Endothelial cell of umbilical vein (primary cell): ENCODE measurements around the gene LSM14A. TPM values are rescaled to one million over a fixed set of nuclear protein-coding genes. Genes with fewer than 3 reads are reported as not detected.

Experiments
- BruUV-seq: library from RNA; stranded (reverse); fragments of 400-500 nt; replicated peaks from 2 replicates; lab custom pipeline; 2021; lab: Mats Ljungman, UMichigan
- CTCF ChIA-PET: fragments of 300-600, 350-600 bp; sonication (Branson Sonifier 250); formaldehyde crosslinking; loops from one replicate; lab custom pipeline; 2021; ENCODE audit warnings: antibody characterized with exemption, inconsistent platforms; lab: Charles Lee
- POLR2A ChIA-PET: fragments of 300-600, 350-600 bp; sonication (Branson Sonifier 250); formaldehyde crosslinking; loops from one replicate; lab custom pipeline; 2021; ENCODE audit warnings: antibody characterized with exemption, inconsistent platforms; lab: Charles Lee
- DNase-seq: peaks from one replicate; pipeline ENCODE4 v3.0.0-alpha.2; 2011; ENCODE audit warnings: low read depth, low spot score
- FAIRE-seq: peaks from 2 replicates; lab custom pipeline; 2011; peaks lifted over from hg19 to GRCh38; lab: Jason Lieb, UNC
- H2AFZ ChIP-seq: 2 replicates; pipeline ENCODE4 v1.6.0; 2012; ENCODE audit warnings: low read depth, low read length, control low read depth, inconsistent platforms
- H3K27ac ChIP-seq: 2 replicates; pipeline ENCODE4 v1.5.1; 2011; ENCODE audit warnings: low read depth, mild to moderate bottlenecking, control low read depth, low read length, moderate library complexity; ENCODE audit not compliant: insufficient read depth
- H3K27me3 ChIP-seq, 2 experiments: 2 replicates each; pipeline versions ENCODE4 v1.6.0 to v1.6.1; 2011; ENCODE audit warnings: low read length in 2 of 2, mixed read lengths in 1 of 2; ENCODE audit not compliant: control insufficient read depth in 2 of 2, insufficient read depth in 2 of 2
- H3K36me3 ChIP-seq, 2 experiments: 2 replicates in 1 of 2; 3 replicates in 1 of 2; pipeline ENCODE4 v1.5.1; 2011; ENCODE audit warnings: low read length in 2 of 2, mild to moderate bottlenecking in 1 of 2, moderate library complexity in 1 of 2; ENCODE audit not compliant: control insufficient read depth in 2 of 2, insufficient read depth in 2 of 2; ENCODE audit errors: extremely low read depth in 1 of 2
- H3K4me1 ChIP-seq: 3 replicates; pipeline ENCODE4 v1.5.1; 2011; ENCODE audit warnings: mild to moderate bottlenecking, low read length; ENCODE audit not compliant: control insufficient read depth, insufficient read depth; ENCODE audit errors: extremely low read depth
- H3K4me2 ChIP-seq: 2 replicates; pipeline ENCODE4 v1.6.1; 2011; ENCODE audit warnings: low read length, control low read depth, mixed read lengths; ENCODE audit not compliant: insufficient read depth
- H3K4me3 ChIP-seq, 3 experiments: fragments of 200-600 bp in 1 of 3; sonication (generic), shearing (Covaris generic) in 1 of 3; replicated peaks in 1 of 3; 2 replicates each; pipeline ENCODE4 v1.5.1; 2011 to 2016; ENCODE audit warnings: control low read depth in 3 of 3, low read length in 3 of 3, mild to moderate bottlenecking in 2 of 3, inconsistent platforms in 1 of 3, low read depth in 1 of 3, moderate library complexity in 1 of 3; ENCODE audit not compliant: insufficient read depth in 1 of 3
- H3K79me2 ChIP-seq: 2 replicates; pipeline ENCODE4 v1.6.0; 2012; ENCODE audit warnings: low read length, inconsistent platforms; ENCODE audit not compliant: control insufficient read depth, insufficient read depth
- H3K9ac ChIP-seq: replicated peaks from 2 replicates; pipeline ENCODE3; 2011; ENCODE audit warnings: low read length, control low read depth; ENCODE audit not compliant: insufficient read depth; ENCODE audit errors: extremely low read depth
- H3K9me1 ChIP-seq: replicated peaks from 3 replicates; pipeline ENCODE4 v1.6.0; 2011; ENCODE audit warnings: mild to moderate bottlenecking, low read length; ENCODE audit not compliant: control insufficient read depth, insufficient read depth; ENCODE audit errors: extremely low read depth
- H3K9me3 ChIP-seq: replicated peaks from 2 replicates; pipeline ENCODE4 v1.5.1; 2012; ENCODE audit warnings: low read length, inconsistent platforms; ENCODE audit not compliant: control insufficient read depth, insufficient read depth
- H4K20me1 ChIP-seq: replicated peaks from 2 replicates; pipeline ENCODE3; 2011; ENCODE audit warnings: mild to moderate bottlenecking, low read length; ENCODE audit not compliant: control insufficient read depth, insufficient read depth; ENCODE audit errors: extremely low read depth
- CTCF ChIP-seq, 2 donors: IDR thresholded peaks; 1 replicate in 1 of 2; 2 replicates in 1 of 2; pipeline ENCODE4 v1.5.1; 2011; ENCODE audit warnings: low read length in 2 of 2, mild to moderate bottlenecking in 2 of 2, moderate library complexity in 2 of 2, control low read depth in 1 of 2, inconsistent platforms in 1 of 2, low read depth in 1 of 2; ENCODE audit not compliant: insufficient read depth in 1 of 2; ENCODE audit errors: extremely low read depth in 1 of 2
- EZH2 ChIP-seq: IDR thresholded peaks from 2 replicates; pipeline ENCODE4 v1.6.1; 2012; ENCODE audit warnings: borderline replicate concordance, low read depth, mild to moderate bottlenecking, moderate library complexity, low read length, inconsistent platforms; ENCODE audit not compliant: severe bottlenecking
- FOS ChIP-seq: IDR thresholded peaks from 2 replicates; pipeline ENCODE4 v1.6.1; 2011; ENCODE audit warnings: mild to moderate bottlenecking, low read length, moderate library complexity, borderline replicate concordance; ENCODE audit not compliant: insufficient read depth
- GATA2 ChIP-seq: IDR thresholded peaks from 2 replicates; pipeline ENCODE4 v1.7.0; 2011; ENCODE audit warnings: low read depth, mild to moderate bottlenecking, moderate library complexity, mixed read lengths, low read length; ENCODE audit not compliant: insufficient read length, insufficient read depth
- JUN ChIP-seq: IDR thresholded peaks from 2 replicates; pipeline ENCODE4 v1.6.1; 2011; ENCODE audit warnings: borderline replicate concordance, low read depth; ENCODE audit not compliant: insufficient read length, insufficient read depth
- MAX ChIP-seq: IDR thresholded peaks from 2 replicates; pipeline ENCODE4 v1.6.1; 2011; ENCODE audit not compliant: insufficient read depth, insufficient read length
- MYC ChIP-seq: IDR thresholded peaks from one replicate; pipeline ENCODE4 v1.6.1; 2011; ENCODE audit warnings: mild to moderate bottlenecking, low read depth, low read length
- POLR2A ChIP-seq: IDR thresholded peaks from 2 replicates; pipeline ENCODE4 v1.6.1; 2012; ENCODE audit warnings: low read depth, mild to moderate bottlenecking, control low read depth, low read length
- POLR2AphosphoS5 ChIP-seq: IDR thresholded peaks from 2 replicates; pipeline ENCODE4 v1.6.1; 2012; ENCODE audit warnings: low read depth, mild to moderate bottlenecking, control low read depth, low read length, moderate library complexity; ENCODE audit not compliant: insufficient read depth
- dilution Hi-C: fragments of 300-500 bp; cut with MboI; formaldehyde crosslinking; loops from one replicate; pipeline ENCODE4 v1.15.0; 2019; ENCODE audit warnings: low sequenced_read_pairs; ENCODE audit not compliant: extremely low pct_ligation_motif_present
- intact Hi-C: fragments of 100-400 bp; cut with micrococcal nuclease; formaldehyde crosslinking; loops from one replicate; pipeline ENCODE4 v1.10.0; 2022
- polyA plus RNA-seq, 4 experiments: library from polyadenylated mRNA; depleted of rRNA in 3 of 4; stranded (reverse) in 3 of 4; unstranded in 1 of 4; fragments of >200 nt; gene quantifications; 2 replicates each; pipeline versions ENCODE4 v1.2.1 to v1.2.3, GENCODE V29; 2011 to 2012; ENCODE audit warnings: missing spikeins in 1 of 4
- total RNA-seq: library from RNA; stranded (reverse); gene quantifications from 2 replicates; pipeline ENCODE4 v1.2.3, GENCODE V29; 2021

Gene LSM14A
- total and polyA plus RNA-seq, 2 donors (not counting 3 experiments of a cell fraction or from before 2014, with no cell fraction given): 96.7 to 122 TPM

- TF ChIP-seq FOS (no peak), CTCF (IDR thresholded peaks at IDR 0.05; ENCODE audit: extremely low read depth in 1 of 2, insufficient read depth in 1 of 2, low read depth in 1 of 2, low read length in 2 of 2) (no peak), EZH2 (no peak), POLR2A (no peak), GATA2 (no peak), JUN (no peak), MYC (no peak), POLR2AphosphoS5 (no peak), MAX (no peak)
- Histone ChIP-seq H3K79me2 (peaks cover 32% of the 10 kb centered on the region), H3K27me3 (no peaks in the 10 kb centered on the region), H3K9me3 (no peaks in the 10 kb centered on the region), H4K20me1 (no peaks in the 10 kb centered on the region), H3K4me3 (no peak overlapping the region), H3K4me2 (no peak overlapping the region), H3K9me1 (no peaks in the 10 kb centered on the region), H3K27ac (no peak overlapping the region), H3K4me1 (peaks cover 22% of the 10 kb centered on the region), H3K36me3 (no peaks in the 10 kb centered on the region), H3K9ac (no peak overlapping the region), H2AFZ (no peak overlapping the region)
- ChIA-PET CTCF (interaction anchor here (1.1 kb wide), 1 partner anchor 12 kb away, joined by 4 read pairs; no protein-coding TSS in a partner anchor), POLR2A (no interaction called here)
- intact Hi-C loops (no loop called here), dilution Hi-C loops (no loop called here)
- no peak for DNase-seq
- no peak for FAIRE-seq
- BruUV-seq: no TSS peak
Measured at GRCh38 chr19:34257559-34257924, 85.2 kb downstream of the LSM14A start.
